ENCODE measurements around the gene TEX29.

The TEX29 gene

DNA sequence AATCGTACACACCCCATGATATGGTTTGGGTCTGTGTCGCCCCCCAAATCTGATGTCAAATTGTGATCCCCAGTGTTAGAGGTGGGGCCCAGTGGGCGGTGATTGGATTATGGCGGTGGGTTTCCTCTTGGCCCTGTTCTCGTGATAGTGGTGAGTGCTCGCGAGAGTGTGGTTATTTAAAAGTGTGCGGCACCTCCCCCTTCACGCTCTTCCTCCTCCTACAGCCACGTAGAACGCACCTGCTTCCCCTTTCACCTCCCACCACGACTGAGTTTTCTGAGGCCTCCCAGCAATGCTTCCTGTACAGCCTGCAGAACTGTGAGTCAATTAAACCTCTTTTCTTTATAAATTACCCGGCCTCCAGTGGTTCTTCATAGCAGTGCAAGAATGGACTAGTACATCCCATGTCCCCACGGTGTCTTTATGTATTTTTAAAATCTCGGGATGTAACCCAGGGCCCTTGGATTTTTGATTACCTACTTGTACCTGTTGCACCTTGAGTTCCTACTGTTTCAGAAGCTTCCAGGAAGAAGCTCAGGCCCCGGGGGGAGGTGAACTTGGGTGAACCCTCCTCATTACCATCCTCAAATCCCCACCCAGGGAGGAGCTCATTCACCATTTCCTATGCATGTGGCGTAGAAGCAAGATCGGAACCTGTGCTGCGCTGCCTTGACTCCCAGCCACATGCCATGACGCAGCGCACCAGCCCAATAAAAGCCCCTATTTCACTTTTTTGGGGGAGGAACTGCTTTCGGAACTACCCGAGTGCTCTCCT lies 52.4 kb downstream of the TEX29 start:
- no peak for DNase-seq

DNA sequence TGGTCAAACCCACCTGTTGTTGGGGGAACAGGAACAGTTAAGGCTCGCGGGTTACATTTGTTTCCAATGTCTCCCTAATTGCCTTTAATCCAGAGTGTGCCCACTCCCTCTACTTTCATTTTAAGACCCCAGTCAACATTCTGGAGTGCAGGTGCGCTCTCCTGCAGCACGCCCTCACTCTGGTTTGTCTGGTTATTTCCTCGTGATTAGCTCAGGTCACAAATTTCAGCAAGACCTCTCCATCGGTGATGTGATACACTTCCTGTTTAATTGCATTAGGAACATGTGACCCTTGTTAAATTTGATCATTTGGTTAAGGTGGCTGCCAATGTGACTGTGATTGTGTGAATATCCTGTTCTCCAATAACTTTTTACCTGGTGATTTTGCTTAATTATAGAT lies 53.0 kb downstream of the TEX29 start:
- DNase-seq, result no peak

DNA sequence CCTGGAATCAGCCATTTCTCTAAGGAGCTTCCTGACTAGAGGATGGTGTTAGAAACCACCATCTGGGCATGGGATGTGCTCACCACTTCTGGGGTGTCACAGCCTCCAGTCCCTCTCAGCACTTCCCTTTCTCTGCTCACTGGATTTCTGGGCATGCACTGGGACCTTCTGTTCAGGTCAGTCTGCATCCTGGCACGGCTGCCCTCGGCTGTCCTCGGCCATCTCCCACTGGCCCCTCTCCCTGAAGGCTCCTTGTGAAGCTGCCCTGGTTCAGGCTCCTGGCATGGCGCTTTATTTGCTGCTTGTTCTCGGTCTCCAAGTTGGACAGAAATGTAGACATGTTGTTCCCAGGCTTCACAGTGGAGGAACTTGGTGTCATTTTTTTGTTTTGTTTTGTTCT lies 60.0 kb downstream of the TEX29 start:
- no peak for DNase-seq

DNA sequence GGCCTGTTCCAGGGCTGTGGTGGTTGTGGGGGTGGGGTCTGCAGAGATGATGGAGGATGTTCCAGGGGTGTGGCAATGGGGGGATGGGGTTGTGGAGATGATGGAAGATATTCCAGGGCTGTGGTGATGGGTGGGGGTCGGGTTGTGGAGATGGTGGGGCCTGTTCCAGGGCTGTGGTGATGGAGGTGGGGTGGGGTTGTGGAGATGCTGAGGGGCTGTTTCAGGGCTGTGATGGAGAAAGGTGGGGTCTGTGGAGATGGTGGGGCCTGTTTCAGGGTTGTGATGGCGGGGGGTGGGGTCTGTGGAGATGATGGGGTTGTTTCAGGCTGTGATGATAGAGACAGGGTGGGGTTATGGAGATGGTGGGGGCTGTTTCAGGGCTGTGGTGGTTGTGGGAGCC lies 62.0 kb downstream of the TEX29 start:
- DNase-seq, result no peak

DNA sequence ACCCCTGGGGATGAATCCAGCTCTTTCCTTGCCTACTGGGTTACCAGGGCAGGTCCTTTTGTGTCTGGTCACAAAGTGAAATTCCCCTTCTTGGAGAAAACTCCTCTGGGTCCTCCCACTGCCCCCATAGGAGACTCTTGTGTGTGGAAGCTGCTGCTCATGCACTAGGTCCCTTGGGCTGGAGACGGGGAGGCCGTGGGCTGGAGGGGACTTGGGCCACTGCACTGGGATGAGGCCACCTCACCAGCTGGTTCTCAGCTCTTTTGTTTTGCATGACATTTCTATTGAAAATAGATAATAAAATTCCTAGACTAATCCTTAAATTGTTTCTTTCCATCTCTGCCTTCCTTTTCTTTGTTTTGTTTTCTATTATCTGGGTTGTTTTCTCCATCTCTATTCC lies 62.4 kb downstream of the TEX29 start:
- DNase-seq, result no peak

DNA sequence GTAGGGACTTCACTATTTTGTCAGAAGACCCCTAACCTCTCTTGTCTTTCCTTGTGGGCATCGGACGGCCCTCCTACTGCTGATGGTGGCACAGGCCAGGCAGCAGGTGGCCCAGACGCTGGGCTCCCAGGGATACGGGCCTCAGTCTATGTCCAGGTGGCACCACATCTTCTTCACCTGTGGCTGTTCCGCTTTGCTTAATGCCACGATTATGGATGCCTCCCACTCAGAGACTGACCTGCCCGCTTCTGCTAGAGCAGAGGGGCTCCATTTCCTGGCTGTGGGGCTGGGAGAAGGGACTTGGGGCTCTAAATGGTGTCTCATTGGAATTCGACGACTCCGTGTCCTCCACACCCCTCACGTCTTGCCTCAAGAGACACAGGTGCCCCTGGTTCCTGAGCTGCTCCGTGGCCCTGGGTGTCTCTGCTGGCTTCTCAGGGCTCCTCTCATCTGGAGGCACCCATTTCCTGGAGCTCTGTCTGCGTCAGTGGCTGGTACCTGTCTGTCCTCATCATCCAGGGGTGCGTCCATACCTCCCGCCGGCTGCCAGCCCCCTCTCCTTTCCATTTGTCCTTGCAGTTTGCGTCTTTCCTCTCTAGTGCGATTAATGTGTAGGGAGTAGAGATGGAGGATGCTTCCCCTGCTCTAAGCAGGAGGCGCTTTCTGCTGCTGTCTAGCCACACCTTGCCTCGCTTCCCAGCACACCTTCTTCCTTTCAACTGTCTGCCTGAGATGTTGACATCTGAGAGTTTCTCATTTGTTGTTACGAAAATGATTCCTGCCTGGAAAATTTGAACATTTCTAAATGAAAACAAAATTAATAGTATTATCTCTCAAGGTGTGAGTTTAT lies 63.4 kb downstream of the TEX29 start:
- DNase-seq, result no peak

DNA sequence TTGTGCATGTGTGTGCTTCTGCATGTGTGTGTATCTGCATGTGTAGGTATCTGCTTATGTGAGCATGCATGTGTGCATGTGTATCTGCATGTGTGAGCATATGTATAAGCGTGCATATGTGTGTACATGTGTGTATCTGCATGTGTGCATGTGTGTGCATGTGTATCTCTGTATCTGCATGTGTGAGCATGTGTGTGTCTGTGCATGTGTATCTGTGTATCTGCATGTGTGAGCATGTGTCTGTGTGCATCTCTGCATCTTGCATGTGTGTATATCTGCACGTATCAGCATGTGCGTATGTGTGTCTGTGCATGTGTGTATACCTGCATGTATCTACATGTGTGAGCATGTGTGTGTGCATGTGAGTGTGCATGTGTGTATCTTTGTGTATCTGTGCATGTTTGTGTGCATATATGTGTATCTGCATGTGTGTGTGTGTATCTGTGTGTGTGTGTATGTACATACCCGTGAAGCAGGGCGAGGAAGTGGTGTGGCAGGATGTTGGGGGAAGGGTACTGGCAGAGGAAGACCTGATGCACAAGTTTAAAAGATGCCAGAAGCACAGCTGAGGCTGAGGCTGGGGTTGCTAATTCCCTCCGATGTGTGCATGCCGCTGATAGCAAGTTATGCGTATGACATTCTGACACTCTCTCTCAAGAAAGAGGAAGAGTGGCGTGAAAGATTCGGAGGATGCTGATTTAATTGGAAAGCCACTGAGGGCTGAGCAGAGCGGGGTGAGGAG lies 64.2 kb downstream of the TEX29 start:
- no peak for DNase-seq

DNA sequence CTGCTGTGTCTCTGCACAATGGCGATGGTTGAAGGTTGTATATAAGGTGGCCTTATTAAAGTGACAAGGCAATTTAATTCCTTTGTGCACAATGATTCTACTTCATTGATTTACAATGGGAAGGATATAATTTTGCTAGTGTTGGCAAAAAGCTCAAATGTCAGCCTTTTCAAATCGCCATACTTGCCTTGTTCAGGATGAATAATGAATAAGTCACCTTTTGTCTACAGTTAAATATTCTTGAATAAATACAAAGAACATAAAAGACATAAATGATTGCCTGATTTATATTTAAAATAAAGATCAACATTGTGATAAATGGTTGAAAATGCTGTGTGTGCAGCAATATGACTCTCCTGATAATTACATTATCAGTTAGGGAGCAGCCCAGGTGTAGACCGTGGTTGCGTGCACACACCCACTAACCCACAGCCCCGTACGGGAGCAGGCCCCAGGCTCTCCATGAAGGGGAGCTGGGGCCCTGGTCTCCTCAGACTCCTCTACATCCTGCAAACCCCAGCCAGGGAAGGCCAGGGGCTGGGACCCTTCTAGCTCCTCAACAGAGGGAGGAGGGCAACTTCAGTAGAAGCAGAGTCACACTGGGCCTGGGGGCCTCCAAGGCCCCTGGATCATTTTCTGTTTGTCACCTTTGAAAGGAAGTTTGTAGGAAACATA lies 64.9 kb downstream of the TEX29 start:
- DNase-seq, result no peak

DNA sequence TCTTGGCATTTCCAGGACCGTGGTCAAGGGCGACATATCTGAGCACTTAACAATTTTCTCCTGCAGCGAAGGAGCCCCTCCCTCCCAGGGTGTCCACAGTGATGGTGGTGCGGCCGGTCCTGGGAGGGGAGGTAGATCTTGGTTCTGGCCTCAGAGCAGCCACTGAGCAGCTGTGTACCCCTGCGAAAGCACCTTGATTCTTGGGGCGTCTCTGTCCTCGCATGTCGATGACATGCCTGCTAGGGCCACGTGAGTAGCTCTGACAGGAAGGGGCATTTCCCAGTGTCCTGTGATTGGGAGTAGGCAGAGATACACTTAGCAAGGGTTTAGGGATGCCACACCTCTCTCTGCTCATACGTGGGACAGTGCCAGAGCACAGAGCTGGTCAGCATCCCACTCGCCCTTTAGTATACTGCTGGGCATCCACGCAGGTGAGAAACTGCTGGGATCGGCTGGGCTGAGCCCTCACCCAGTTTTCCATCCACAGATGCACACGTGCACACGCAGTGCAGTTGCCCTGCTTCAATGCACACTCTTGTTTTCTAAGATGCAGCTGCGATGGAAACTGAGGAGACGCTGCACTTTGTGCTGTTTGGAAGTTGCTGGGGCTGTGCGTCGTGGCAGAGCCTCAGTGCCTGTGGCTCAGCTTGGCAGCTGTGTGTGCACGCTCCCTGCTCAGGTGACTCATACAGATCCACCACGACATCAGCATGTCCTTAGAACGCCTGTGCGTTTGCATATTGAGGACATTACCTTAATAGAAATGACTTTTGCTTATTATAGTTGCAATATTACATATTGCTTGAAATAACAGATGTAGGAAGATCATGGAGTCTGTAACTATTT lies 66.8 kb downstream of the TEX29 start:
- DNase-seq, result no peak

DNA sequence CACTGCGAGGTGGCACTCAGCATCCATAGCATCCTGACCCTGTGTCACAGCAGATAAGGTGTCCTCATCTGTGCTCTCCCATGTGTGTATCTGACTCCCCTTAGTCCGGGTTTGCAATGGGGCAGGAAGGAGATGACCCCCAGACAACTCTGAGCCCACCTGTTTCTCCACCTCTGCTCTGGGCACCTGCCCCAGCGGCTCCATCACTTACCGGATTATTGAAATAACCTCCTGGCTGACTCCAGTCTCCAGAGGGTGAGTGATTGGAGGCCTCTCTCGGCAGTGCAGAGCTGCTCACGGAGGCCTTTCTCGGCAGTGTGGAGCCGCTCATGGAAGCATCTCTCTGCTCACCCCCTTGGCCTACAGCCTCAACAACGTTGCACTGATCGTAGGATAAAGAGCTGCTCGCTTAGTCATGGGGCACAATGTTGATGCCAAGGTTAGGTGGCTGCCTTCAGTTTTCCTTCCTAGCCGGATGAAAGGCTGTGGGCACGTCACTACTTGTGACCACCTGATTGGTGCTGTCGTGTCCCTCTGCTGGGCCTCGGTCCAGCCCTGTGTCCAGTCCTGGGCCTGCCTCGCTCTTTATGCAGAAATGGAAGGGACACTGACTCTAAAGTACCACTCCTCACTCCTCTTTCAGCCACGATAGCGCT lies 67.6 kb downstream of the TEX29 start:
- no peak for DNase-seq

DNA sequence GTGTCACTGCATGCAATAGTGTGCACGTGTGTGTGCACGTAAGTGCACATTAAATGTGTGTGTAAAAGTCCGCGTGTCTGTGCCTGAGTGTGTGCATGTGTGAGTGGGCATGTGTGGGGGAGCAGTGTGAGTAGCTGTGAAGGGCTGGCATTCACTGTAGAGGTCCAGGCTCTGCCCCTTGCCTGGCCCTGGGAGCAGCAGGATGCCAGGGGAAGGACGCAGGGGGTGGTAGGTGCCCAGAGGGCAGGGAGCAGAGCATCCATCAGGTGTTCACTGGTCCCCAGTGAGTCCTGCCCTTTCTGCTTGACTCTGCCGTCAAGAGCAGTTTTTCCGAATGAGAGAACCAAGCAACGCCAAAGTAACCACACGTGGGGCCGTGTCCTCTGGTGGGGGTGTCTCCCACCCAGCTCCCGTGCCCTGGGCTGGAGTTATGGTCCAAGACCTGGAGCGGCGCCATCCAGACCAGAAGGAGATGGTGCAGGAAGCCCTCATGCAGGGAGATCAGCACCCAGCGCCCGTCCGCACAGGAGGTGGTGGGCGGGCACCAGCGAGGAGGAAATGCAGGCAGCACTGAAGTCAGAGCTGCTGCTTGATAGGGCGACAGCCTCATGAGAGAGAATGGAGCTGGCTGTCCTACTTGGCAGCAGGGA lies 68.5 kb downstream of the TEX29 start:
- DNase-seq, result no peak

DNA sequence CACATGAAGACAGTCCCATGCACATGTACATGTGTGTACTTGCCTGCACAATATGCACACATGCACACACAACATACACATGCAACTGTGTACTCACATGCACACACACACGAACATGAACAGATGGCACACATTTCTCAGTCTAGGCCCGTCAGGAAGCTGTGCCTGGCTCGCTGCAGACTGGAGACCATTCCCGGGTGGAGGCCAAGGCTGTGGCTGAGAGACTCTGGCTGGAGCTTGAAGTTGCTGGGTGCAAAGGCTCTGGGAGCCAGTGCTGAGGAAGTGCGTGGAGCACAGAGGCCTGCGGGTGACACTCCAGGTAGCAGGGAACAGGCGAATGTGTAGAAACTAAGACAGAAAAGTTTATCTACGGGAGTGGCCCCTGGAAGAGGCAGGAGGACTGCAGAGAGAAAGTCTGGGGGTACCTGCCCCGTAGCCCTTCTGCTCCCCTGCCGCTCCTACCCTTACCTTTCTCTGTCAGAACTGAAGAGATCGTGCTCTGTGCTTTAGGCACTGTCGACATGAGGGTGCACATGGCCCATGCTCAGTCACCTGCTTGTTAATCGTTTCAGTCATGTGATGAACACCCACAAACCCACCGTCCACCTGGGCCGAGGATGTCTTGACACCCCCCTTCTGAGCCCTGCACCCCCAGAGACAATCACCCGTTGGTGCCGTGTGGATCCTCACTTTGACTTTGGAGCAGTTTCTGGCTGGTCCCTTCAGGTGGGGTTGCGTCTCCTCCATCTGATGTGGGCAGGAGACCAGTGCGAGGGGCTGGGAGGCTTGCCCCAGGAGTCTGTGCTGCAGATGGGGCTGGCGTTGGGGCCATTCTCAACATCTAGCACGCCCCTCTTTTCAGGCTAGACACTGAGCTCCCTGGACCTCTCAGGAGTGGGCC lies 69.4 kb downstream of the TEX29 start:
- no peak for DNase-seq

DNA sequence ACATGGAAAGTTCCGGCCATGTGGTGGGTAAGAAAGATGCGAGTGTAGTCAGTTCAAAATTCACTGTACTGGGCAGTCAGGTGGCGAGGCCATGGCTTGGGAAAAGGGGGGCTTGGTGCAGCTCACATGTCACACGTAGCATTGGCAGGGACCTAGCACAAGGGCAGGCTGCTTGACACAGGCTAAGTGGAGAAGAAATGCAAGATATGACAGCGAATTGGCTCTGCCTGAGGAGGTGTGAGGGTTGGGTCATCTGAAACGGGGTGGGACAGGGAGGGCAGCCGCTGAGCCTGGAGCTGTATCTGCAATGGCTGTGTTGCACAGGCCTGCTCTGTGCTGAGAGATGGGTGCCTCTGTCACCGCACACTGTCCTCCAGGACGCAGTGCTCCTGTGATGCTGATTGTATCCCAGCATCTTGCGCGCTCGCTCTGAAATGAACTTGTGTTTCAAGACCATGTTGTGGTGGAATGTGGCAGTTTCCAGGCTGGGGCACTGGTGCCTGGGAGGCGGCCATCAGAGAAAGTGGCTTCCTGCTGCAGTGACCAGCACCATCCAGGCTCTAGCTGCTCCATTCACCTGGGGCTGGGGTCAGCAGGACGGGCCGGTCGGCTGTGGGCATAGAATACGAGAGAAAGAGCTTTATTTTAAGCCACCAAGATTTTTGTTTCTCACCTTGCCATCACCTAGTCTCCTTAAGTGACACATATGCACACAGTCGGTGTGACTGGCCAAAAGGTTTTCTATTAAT lies 70.3 kb downstream of the TEX29 start:
- no peak for DNase-seq

DNA sequence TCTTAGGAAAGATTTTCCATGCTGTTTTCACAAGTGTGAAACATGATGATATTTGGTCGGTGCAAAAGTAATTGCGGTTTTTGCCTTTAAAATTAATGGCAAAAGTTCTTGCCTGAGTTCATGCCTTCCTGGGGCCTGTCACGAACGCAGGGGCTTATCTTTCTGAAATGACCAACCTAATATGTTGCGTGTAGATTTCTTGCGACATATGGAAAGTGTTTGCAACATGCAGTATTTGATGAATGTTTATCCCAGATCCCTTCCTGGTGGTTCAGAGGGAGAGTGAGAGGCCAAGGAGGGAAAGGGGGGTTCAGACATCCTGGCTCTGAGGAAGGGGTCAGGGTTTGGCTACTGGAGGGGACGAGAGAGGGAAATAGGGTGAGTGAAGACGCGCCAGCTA lies 72.0 kb downstream of the TEX29 start:
- DNase-seq, result no peak

DNA sequence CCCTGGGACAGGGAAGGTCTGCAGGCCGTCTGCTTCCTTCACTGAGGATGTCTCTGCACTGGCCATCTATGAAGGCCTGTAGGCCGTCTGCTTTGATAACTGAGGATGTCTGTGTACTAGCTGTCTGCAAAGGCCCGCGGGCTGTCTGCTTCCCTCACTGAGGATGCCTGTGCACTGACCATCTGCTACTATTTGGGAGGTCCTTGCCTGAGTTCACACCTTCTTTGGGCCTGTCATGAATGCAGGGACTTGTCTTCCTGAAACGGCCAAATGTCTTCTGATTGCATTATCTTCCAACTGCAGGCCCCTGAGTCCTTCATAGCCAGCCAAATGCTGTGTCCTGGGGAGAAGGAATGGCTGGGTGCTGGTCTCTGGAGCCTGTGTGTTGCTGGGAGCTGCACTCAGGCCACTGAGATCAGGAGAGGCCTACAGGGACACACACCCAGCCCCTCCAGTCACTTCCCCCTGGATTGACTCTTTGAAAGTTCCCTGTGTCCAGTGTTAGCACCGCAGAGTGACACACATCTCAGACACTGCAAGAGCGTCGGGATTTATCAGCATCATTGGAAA lies 72.9 kb downstream of the TEX29 start:
- no peak for DNase-seq

Data from activated CD8-positive, alpha-beta memory T cell treated with anti-CD3 and anti-CD28 coated beads, Interleukin-2, amount 50 U/mL, for 4 hours (primary cell).